Spleen (tissue), 11 donors: ENCODE results near the gene OLFM3. TPM values are rescaled to one million over a fixed set of nuclear protein-coding genes. Genes with fewer than 3 reads are reported as not detected.

Source experiments
- DNase-seq: peaks from one replicate; pipeline ENCODE4 v3.0.0-alpha.2; 2020
- H3K27ac ChIP-seq, 8 donors: fragments of 200-600 bp; sonication (generic) in 7 of 8; 1 replicate in 4 of 8; 2 replicates in 4 of 8; pipeline versions ENCODE4 v1.5.0 to v1.8.0; 2016 to 2021; ENCODE audit warnings: inconsistent platforms in 4 of 8, mild to moderate bottlenecking in 4 of 8, moderate library complexity in 1 of 8
- H3K27me3 ChIP-seq, 7 donors: fragments of 200-600 bp; sonication (generic) in 6 of 7; replicated peaks in 1 of 7; 1 replicate in 4 of 7; 2 replicates in 3 of 7; pipeline versions ENCODE4 v1.5.0 to v1.8.0; 2016 to 2021; ENCODE audit warnings: inconsistent platforms in 3 of 7, mild to moderate bottlenecking in 1 of 7
- H3K36me3 ChIP-seq, 6 donors: fragments of 200-600 bp; sonication (generic) in 5 of 6; 1 replicate in 4 of 6; 2 replicates in 2 of 6; pipeline versions ENCODE4 v1.5.0 to v1.8.0; 2016 to 2021; ENCODE audit warnings: inconsistent platforms in 2 of 6
- H3K4me1 ChIP-seq, 6 donors: fragments of 200-600 bp; sonication (generic) in 5 of 6; 1 replicate in 3 of 6; 2 replicates in 3 of 6; pipeline versions ENCODE4 v1.5.0 to v1.8.0; 2016 to 2021; ENCODE audit warnings: inconsistent platforms in 3 of 6
- H3K4me3 ChIP-seq, 8 donors: fragments of 200-600 bp; sonication (generic) in 7 of 8; 1 replicate in 4 of 8; 2 replicates in 4 of 8; pipeline versions ENCODE4 v1.5.0 to v1.8.0; 2016 to 2021; ENCODE audit warnings: inconsistent platforms in 4 of 8, mild to moderate bottlenecking in 4 of 8, moderate library complexity in 2 of 8
- H3K9me3 ChIP-seq, 8 donors: fragments of 200-600 bp; sonication (generic) in 7 of 8; 1 replicate in 4 of 8; 2 replicates in 4 of 8; pipeline versions ENCODE4 v1.5.0 to v1.8.0; 2016 to 2021; ENCODE audit warnings: inconsistent platforms in 4 of 8
- POLR2A ChIP-seq, 3 donors: fragments of 450-650 bp; IDR thresholded peaks; one replicate each; pipeline ENCODE4 v1.5.1; 2017; ENCODE audit warnings: antibody characterized with exemption in 3 of 3, mild to moderate bottlenecking in 1 of 3
- POLR2AphosphoS5 ChIP-seq, 3 donors: sonication (generic); formaldehyde crosslinking; IDR thresholded peaks; one replicate each; pipeline ENCODE4 v1.5.1; 2017; ENCODE audit warnings: antibody characterized with exemption in 3 of 3
- WGBS, 5 donors: extraction: QIAGEN DNeasy Blood & Tissue Kit in 3 of 5; methylation state at CpG; one replicate each; pipeline versions ENCODE4 v1.1.5 to v1.1.7; 2013 to 2018; 5-methylcytosine and 5-hydroxymethylcytosine counted together
- intact Hi-C: fragments of 100-400 bp; cut with DNase I; formaldehyde crosslinking; loops from one replicate; pipeline ENCODE4 v1.15.0; 2023; ENCODE audit warnings: low total_unique reads
- polyA plus RNA-seq, 3 donors: library from polyadenylated mRNA; stranded (reverse); fragments of 200-250 nt; gene quantifications; one replicate each; pipeline ENCODE4 v1.2.1, GENCODE V29; 2013
- total RNA-seq, 7 donors: library from RNA; depleted of rRNA in 3 of 7; stranded (reverse); fragments of >200 nt in 3 of 7; fragmentation: NEBNext Ultra II Directional in 4 of 7; extraction: Animal tissue kit (Norgen Biotek cat#: 25700) in 4 of 7; gene quantifications; one replicate each; pipeline versions ENCODE4 v1.1.0 to v1.2.1, GENCODE V29; 2016 to 2021
- TF ChIP-seq, protein P1 (sequence below), 11 experiments: fragments of 200-600 bp in 7 of 11; fragments of 450-650 bp in 4 of 11; sonication (generic) in 4 of 11; IDR thresholded peaks in 8 of 11; conservative IDR thresholded peaks in 3 of 11; 1 replicate in 7 of 11; 2 replicates in 4 of 11; pipeline versions ENCODE4 v1.4.0 to v1.8.0; 2016 to 2021; ENCODE audit warnings: antibody characterized with exemption in 11 of 11, inconsistent platforms in 4 of 11, mild to moderate bottlenecking in 1 of 11
- donor health status: healthy with polysubstance abuse.
- donor health status: DM: no; HTN: no; CAD: no; lungs with moderate emphysema.
- donor health status: DM: no; HTN: no; CAD: no.
- donor health status: Bipolar disorder and iron deficiency.
- donor health status: healthy.
- donor health status: DM: no; HTN: no; CAD: no.
- donor health status: DM: yes; HTN: yes; CAD: no.

OLFM3 gene
- total and polyA plus RNA-seq, 10 donors = not detected

- intact Hi-C loops = no loop called here
- TF ChIP-seq, protein P1, sequence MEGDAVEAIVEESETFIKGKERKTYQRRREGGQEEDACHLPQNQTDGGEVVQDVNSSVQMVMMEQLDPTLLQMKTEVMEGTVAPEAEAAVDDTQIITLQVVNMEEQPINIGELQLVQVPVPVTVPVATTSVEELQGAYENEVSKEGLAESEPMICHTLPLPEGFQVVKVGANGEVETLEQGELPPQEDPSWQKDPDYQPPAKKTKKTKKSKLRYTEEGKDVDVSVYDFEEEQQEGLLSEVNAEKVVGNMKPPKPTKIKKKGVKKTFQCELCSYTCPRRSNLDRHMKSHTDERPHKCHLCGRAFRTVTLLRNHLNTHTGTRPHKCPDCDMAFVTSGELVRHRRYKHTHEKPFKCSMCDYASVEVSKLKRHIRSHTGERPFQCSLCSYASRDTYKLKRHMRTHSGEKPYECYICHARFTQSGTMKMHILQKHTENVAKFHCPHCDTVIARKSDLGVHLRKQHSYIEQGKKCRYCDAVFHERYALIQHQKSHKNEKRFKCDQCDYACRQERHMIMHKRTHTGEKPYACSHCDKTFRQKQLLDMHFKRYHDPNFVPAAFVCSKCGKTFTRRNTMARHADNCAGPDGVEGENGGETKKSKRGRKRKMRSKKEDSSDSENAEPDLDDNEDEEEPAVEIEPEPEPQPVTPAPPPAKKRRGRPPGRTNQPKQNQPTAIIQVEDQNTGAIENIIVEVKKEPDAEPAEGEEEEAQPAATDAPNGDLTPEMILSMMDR (IDR thresholded peaks at IDR 0.05 in 8 of 11, conservative IDR thresholded peaks at IDR 0.05 in 3 of 11) = no peak
- TF ChIP-seq POLR2A (IDR thresholded peaks at IDR 0.05) = no peak
- TF ChIP-seq POLR2AphosphoS5 (IDR thresholded peaks at IDR 0.05) = no peak
- Histone ChIP-seq H3K36me3 (no peaks in the 10 kb centered on the region), H3K9me3 (no peaks in the 10 kb centered on the region), H3K27me3 (no peaks in the 10 kb centered on the region), H3K27ac (no peak overlapping the region), H3K4me1 (no peaks in the 10 kb centered on the region), H3K4me3 (no peak overlapping the region)
- WGBS, 5 donors = 77 to 85% (median 81%) methylated on average over 5 of the region's 5 CpGs
- DNase-seq = no peak
Measured at GRCh38 chr1:101797722-101798121, 199.0 kb downstream of the OLFM3 start.

GRCh38 chr1:101781201-101781831 lies 215.4 kb downstream of the OLFM3 start:
- no peak for DNase-seq
- no peak overlapping the region for H3K4me3 ChIP-seq
- no peaks in the 10 kb centered on the region for H3K36me3 ChIP-seq
- intact Hi-C loops = no loop called here
- no peaks in the 10 kb centered on the region for H3K9me3 ChIP-seq
- TF ChIP-seq POLR2AphosphoS5 (IDR thresholded peaks at IDR 0.05) (no peak), POLR2A (IDR thresholded peaks at IDR 0.05) (no peak)
- TF ChIP-seq, protein P1 (IDR thresholded peaks at IDR 0.05 in 8 of 11, conservative IDR thresholded peaks at IDR 0.05 in 3 of 11) = no peak
- WGBS, 5 donors = 19 to 25% (median 20%) methylated on average over 3 of the region's 3 CpGs
- H3K27ac ChIP-seq = no peak overlapping the region
- H3K27me3 ChIP-seq = no peaks in the 10 kb centered on the region
- no peaks in the 10 kb centered on the region for H3K4me1 ChIP-seq

DNA sequence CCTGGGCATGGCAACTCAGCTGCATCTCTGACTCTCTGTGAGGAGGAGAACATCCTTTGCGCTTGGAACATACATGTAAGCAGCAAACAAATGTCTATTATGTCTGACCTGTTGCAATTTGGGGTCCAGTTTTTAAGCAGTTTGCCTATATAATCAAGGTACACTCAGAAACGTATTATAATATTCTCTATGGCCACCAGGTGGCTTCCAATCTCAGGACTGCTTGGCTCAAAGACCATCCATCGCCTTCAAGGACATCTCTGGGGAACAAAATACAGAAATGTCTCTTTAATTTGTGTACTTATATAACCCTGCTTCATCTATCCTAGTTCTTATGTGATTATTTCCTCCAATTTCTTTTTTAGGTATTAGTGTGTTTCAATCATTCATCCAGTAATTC lies 227.2 kb downstream of the OLFM3 start:
- no peaks in the 10 kb centered on the region for H3K4me1 ChIP-seq
- no peaks in the 10 kb centered on the region for H3K36me3 ChIP-seq
- H3K9me3 ChIP-seq = no peaks in the 10 kb centered on the region
- 43 to 58% (median 52%) methylated on average over 3 of the region's 3 CpGs for WGBS, 5 donors
- TF ChIP-seq, protein P1 (IDR thresholded peaks at IDR 0.05 in 8 of 11, conservative IDR thresholded peaks at IDR 0.05 in 3 of 11) = no peak
- TF ChIP-seq POLR2AphosphoS5 (IDR thresholded peaks at IDR 0.05) = no peak
- no peak for TF ChIP-seq POLR2A (IDR thresholded peaks at IDR 0.05)
- intact Hi-C loops = no loop called here
- H3K4me3 ChIP-seq = no peak overlapping the region
- no peak overlapping the region for H3K27ac ChIP-seq
- DNase-seq = no peak
- H3K27me3 ChIP-seq = no peaks in the 10 kb centered on the region

DNA sequence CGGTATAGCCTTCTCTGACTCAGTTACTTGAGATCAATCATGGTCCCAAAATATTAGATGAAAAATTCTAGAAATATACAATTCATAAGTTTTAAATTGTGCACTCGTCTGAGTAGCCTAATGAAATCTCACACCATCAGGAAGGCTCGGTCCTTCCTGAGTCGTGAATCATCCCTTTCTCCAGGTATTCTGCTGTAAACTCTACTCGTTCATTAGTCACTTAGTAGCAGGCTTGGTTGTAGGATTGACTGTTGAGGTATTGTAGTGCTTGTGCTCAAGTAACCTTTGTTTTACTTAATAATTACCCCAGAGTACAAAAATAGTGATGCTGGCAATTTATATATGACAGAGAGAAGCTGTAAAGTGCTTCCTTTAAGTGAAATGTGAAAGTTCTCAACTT lies 238.7 kb downstream of the OLFM3 start:
- TF ChIP-seq POLR2A (IDR thresholded peaks at IDR 0.05) (no peak), POLR2AphosphoS5 (IDR thresholded peaks at IDR 0.05) (no peak)
- TF ChIP-seq, protein P1 (IDR thresholded peaks at IDR 0.05 in 8 of 11, conservative IDR thresholded peaks at IDR 0.05 in 3 of 11) = no peak
- intact Hi-C loops = no loop called here
- Histone ChIP-seq H3K4me1 (no peaks in the 10 kb centered on the region), H3K27me3 (no peaks in the 10 kb centered on the region), H3K36me3 (no peaks in the 10 kb centered on the region), H3K9me3 (no peaks in the 10 kb centered on the region), H3K4me3 (no peak overlapping the region), H3K27ac (no peak overlapping the region)
- 60 to 82% (median 76%) methylated on average over 5 of the region's 5 CpGs for WGBS, 5 donors
- DNase-seq = no peak
